AG08395 (cell line): ENCODE results near the gene PPIL4.

Experiments
- DNase-seq: peaks from one replicate; pipeline ENCODE4 v3.0.0; 2012; ENCODE audit warnings: mixed read lengths, low spot score

Gene PPIL4

GRCh38 chr6:149458196-149458595, 87.6 kb downstream of the PPIL4 start:
- no peak for DNase-seq

- no peak for DNase-seq
These were observed 88.4 kb downstream of the PPIL4 start for GRCh38 chr6:149457316-149457884.

- no peak for DNase-seq
These were observed 89.4 kb downstream of the PPIL4 start for GRCh38 chr6:149456311-149457021.

GRCh38 chr6:149455031-149455732, 90.7 kb downstream of the PPIL4 start:
- DNase-seq = no peak
